Activated CD8-positive, alpha-beta memory T cell treated with anti-CD3 and anti-CD28 coated beads, Interleukin-2, amount 10 ng/mL, durations not matched to agents 7 days and 5 days (primary cell): ENCODE results near the gene TOP1. TPM values are rescaled to one million over a fixed set of nuclear protein-coding genes. Genes with fewer than 3 reads are reported as not detected.

Experiments
- ATAC-seq: fragments of 150-1000 bp; cut with Tn5 transposase; one replicate; pipeline ENCODE4 v1.10.0; 2021; ENCODE audit warnings: moderate library complexity
- CTCF ChIA-PET: fragments of 350-600 bp; sonication (Branson Sonifier 250); formaldehyde crosslinking; loops from one replicate; lab custom pipeline; 2021; ENCODE audit warnings: antibody characterized with exemption; lab: Charles Lee
- DNase-seq: peaks from one replicate; pipeline ENCODE4 v3.0.0-alpha.2; 2020
- H3K27ac Mint-ChIP-seq: one replicate; pipeline ENCODE4 v1.8.0; 2021; ENCODE audit warnings: mild to moderate bottlenecking, mixed read lengths
- H3K27me3 Mint-ChIP-seq: one replicate; pipeline ENCODE4 v1.8.0; 2021; ENCODE audit warnings: mixed read lengths
- H3K36me3 Mint-ChIP-seq: one replicate; pipeline ENCODE4 v1.8.0; 2021; ENCODE audit warnings: mild to moderate bottlenecking, mixed read lengths
- H3K4me1 Mint-ChIP-seq: one replicate; pipeline ENCODE4 v1.8.0; 2021; ENCODE audit warnings: mixed read lengths
- H3K4me3 Mint-ChIP-seq: one replicate; pipeline ENCODE4 v1.8.0; 2021; ENCODE audit warnings: mild to moderate bottlenecking, moderate library complexity, mixed read lengths
- H3K9me3 Mint-ChIP-seq: one replicate; pipeline ENCODE4 v1.8.0; 2022; ENCODE audit warnings: low read depth, mixed read lengths
- total RNA-seq, 2 experiments: library from RNA; stranded (reverse); gene quantifications; one replicate each; pipeline ENCODE4 v1.2.3, GENCODE V29; 2021

Gene TOP1
- total RNA-seq, 2 experiments from 2014 or later: 73.1 to 89.0 TPM

- peaks cover 45% of the 10 kb centered on the region for H3K36me3 Mint-ChIP-seq
- no peak for ATAC-seq
- CTCF ChIA-PET: interaction anchor here (1.2 to 11.0 kb wide), 6 partner anchors 7 to 196 kb away, joined by 3 to 152 read pairs (median 12); partner anchors contain the start of gene PLCG1
Observed at GRCh38 chr20:41143354-41143753, 114.7 kb downstream of the TOP1 start.

GRCh38 chr20:41145317-41145716, 116.7 kb downstream of the TOP1 start:
- ATAC-seq (no peak), DNase-seq (no peak)
- Mint-ChIP-seq H3K9me3 (no peaks in the 10 kb centered on the region), H3K36me3 (peaks cover 38% of the 10 kb centered on the region), H3K27me3 (no peaks in the 10 kb centered on the region), H3K4me3 (no peak overlapping the region), H3K27ac (peak overlapping the region; percentile 79), H3K4me1 (peaks cover 97% of the 10 kb centered on the region)
- CTCF ChIA-PET: interaction anchor here (0.7 to 11.0 kb wide), 3 partner anchors 9 to 88 kb away, joined by 3 to 152 read pairs (median 48); partner anchors contain the start of gene PLCG1

More at GRCh38 chr20:41143354-41143753, 114.7 kb downstream of the TOP1 start:
- Mint-ChIP-seq H3K4me1 (peaks cover 91% of the 10 kb centered on the region), H3K27ac (peak overlapping the region; percentile 90), H3K9me3 (no peaks in the 10 kb centered on the region), H3K27me3 (no peaks in the 10 kb centered on the region), H3K4me3 (peak overlapping the region; percentile 91)
- DNase-seq: no peak

- ATAC-seq (no peak), DNase-seq (no peak)
- Mint-ChIP-seq H3K27ac (peak overlapping the region; percentile 79), H3K4me1 (peaks cover 97% of the 10 kb centered on the region), H3K9me3 (no peaks in the 10 kb centered on the region), H3K36me3 (peaks cover 36% of the 10 kb centered on the region), H3K27me3 (no peaks in the 10 kb centered on the region), H3K4me3 (peak overlapping the region; percentile 3)
- CTCF ChIA-PET: interaction anchor here (0.7 to 11.0 kb wide), 4 partner anchors 10 to 87 kb away, joined by 3 to 152 read pairs (median 26); partner anchors contain the start of gene PLCG1
Observed at GRCh38 chr20:41145821-41146620, 117.4 kb downstream of the TOP1 start.

- no peaks in the 10 kb centered on the region for H3K27me3 Mint-ChIP-seq
- ATAC-seq (no peak), DNase-seq (no peak)
- CTCF ChIA-PET: interaction anchor here (5.2 to 11.0 kb wide), 2 partner anchors 10 to 12 kb away, joined by 48 to 152 read pairs; partner anchors contain the start of gene PLCG1
- peaks cover 45% of the 10 kb centered on the region for H3K36me3 Mint-ChIP-seq
- no peak overlapping the region for H3K4me3 Mint-ChIP-seq
- H3K9me3 Mint-ChIP-seq: no peaks in the 10 kb centered on the region
- H3K27ac Mint-ChIP-seq: peak overlapping the region; percentile 64
- peaks cover 97% of the 10 kb centered on the region for H3K4me1 Mint-ChIP-seq
Observed at GRCh38 chr20:41147767-41148191, 119.2 kb downstream of the TOP1 start.

GRCh38 chr20:41148942-41149341, 120.3 kb downstream of the TOP1 start:
- H3K4me3 Mint-ChIP-seq: no peak overlapping the region

GRCh38 chr20:41150664-41151063, 122.0 kb downstream of the TOP1 start:
- H3K36me3 Mint-ChIP-seq: peaks cover 38% of the 10 kb centered on the region
- peak overlapping the region; percentile 75 for H3K27ac Mint-ChIP-seq
- peaks cover 96% of the 10 kb centered on the region for H3K4me1 Mint-ChIP-seq
- no peaks in the 10 kb centered on the region for H3K27me3 Mint-ChIP-seq
- DNase-seq (no peak), ATAC-seq (peak; percentile 52)
- CTCF ChIA-PET: interaction anchor here (1.6 to 13.2 kb wide), 3 partner anchors 12 to 22 kb away, joined by 4 to 114 read pairs (median 11); no protein-coding TSS in a partner anchor
- H3K4me3 Mint-ChIP-seq: no peak overlapping the region
- H3K9me3 Mint-ChIP-seq: no peaks in the 10 kb centered on the region

More at GRCh38 chr20:41148942-41149341, 120.3 kb downstream of the TOP1 start:
- peaks cover 96% of the 10 kb centered on the region for H3K4me1 Mint-ChIP-seq
- peaks cover 42% of the 10 kb centered on the region for H3K36me3 Mint-ChIP-seq
- no peak for DNase-seq
- H3K27ac Mint-ChIP-seq: peak overlapping the region; percentile 64
- H3K9me3 Mint-ChIP-seq: no peaks in the 10 kb centered on the region
- ATAC-seq: no peak
- CTCF ChIA-PET: interaction anchor here (1.4 to 13.2 kb wide), 2 partner anchors 15 to 24 kb away, joined by 5 to 114 read pairs; no protein-coding TSS in a partner anchor
- H3K27me3 Mint-ChIP-seq: no peaks in the 10 kb centered on the region

- Mint-ChIP-seq H3K4me3 (no peak overlapping the region), H3K27me3 (no peaks in the 10 kb centered on the region), H3K27ac (peak overlapping the region; percentile 75), H3K4me1 (peaks cover 96% of the 10 kb centered on the region), H3K36me3 (peaks cover 35% of the 10 kb centered on the region), H3K9me3 (no peaks in the 10 kb centered on the region)
- CTCF ChIA-PET: interaction anchor here (1.6 to 13.2 kb wide), 5 partner anchors 8 to 22 kb away, joined by 4 to 114 read pairs (median 11); no protein-coding TSS in a partner anchor
- DNase-seq: no peak
- no peak for ATAC-seq
Observed at GRCh38 chr20:41151134-41151869, 122.7 kb downstream of the TOP1 start.

GRCh38 chr20:41152108-41152757, 123.6 kb downstream of the TOP1 start:
- CTCF ChIA-PET: interaction anchor here (1.0 to 13.2 kb wide), 5 partner anchors 9 to 21 kb away, joined by 3 to 114 read pairs (median 11); no protein-coding TSS in a partner anchor
- Mint-ChIP-seq H3K4me1 (peaks cover 96% of the 10 kb centered on the region), H3K27ac (peak overlapping the region; percentile 88), H3K9me3 (no peaks in the 10 kb centered on the region), H3K36me3 (peaks cover 27% of the 10 kb centered on the region), H3K4me3 (no peak overlapping the region), H3K27me3 (no peaks in the 10 kb centered on the region)
- DNase-seq (no peak), ATAC-seq (no peak)

- CTCF ChIA-PET: interaction anchor here (2.7 to 13.2 kb wide), 3 partner anchors 12 to 78 kb away, joined by 11 to 152 read pairs (median 114); partner anchors contain the start of gene PLCG1
- H3K9me3 Mint-ChIP-seq: no peaks in the 10 kb centered on the region
- no peaks in the 10 kb centered on the region for H3K27me3 Mint-ChIP-seq
- peak overlapping the region; percentile 21 for H3K4me3 Mint-ChIP-seq
- H3K27ac Mint-ChIP-seq: peak overlapping the region; percentile 99
- peaks cover 98% of the 10 kb centered on the region for H3K4me1 Mint-ChIP-seq
- DNase-seq (no peak), ATAC-seq (no peak)
- peaks cover 37% of the 10 kb centered on the region for H3K36me3 Mint-ChIP-seq
Observed at GRCh38 chr20:41154436-41155176, 126.0 kb downstream of the TOP1 start.

GRCh38 chr20:41155261-41155660, 126.6 kb downstream of the TOP1 start:
- Mint-ChIP-seq H3K36me3 (peaks cover 41% of the 10 kb centered on the region), H3K27me3 (no peaks in the 10 kb centered on the region), H3K4me1 (peaks cover 98% of the 10 kb centered on the region), H3K4me3 (no peak overlapping the region), H3K27ac (peak overlapping the region; percentile 99), H3K9me3 (no peaks in the 10 kb centered on the region)
- DNase-seq: no peak
- no peak for ATAC-seq
- CTCF ChIA-PET: interaction anchor here (2.7 to 13.2 kb wide), 3 partner anchors 13 to 77 kb away, joined by 11 to 152 read pairs (median 114); partner anchors contain the start of gene PLCG1

- H3K27ac Mint-ChIP-seq: peak overlapping the region; percentile 99
- H3K4me3 Mint-ChIP-seq: peak overlapping the region; percentile 76
- peaks cover 50% of the 10 kb centered on the region for H3K36me3 Mint-ChIP-seq
- CTCF ChIA-PET: interaction anchor here (0.6 to 13.2 kb wide), 13 partner anchors 9 to 189 kb away, joined by 3 to 152 read pairs (median 4); partner anchors contain the start of genes PLCG1 and ZHX3
- no peak for DNase-seq
- H3K4me1 Mint-ChIP-seq: peaks cover 86% of the 10 kb centered on the region
- H3K9me3 Mint-ChIP-seq: no peaks in the 10 kb centered on the region
- no peak for ATAC-seq
- no peaks in the 10 kb centered on the region for H3K27me3 Mint-ChIP-seq
Observed at GRCh38 chr20:41158082-41158625, 129.5 kb downstream of the TOP1 start.
